ENCODE data around the gene MCOLN2. TPM values are rescaled to one million over a fixed set of nuclear protein-coding genes. Genes with fewer than 3 reads are reported as not detected.

The MCOLN2 gene
- total RNA-seq, 1 experiment from 2014 or later: 22.5 TPM

- no peak for TF ChIP-seq POLR2AphosphoS5 (IDR thresholded peaks at IDR 0.05; ENCODE audit: low read depth, low read length)
- TF ChIP-seq, protein P1, sequence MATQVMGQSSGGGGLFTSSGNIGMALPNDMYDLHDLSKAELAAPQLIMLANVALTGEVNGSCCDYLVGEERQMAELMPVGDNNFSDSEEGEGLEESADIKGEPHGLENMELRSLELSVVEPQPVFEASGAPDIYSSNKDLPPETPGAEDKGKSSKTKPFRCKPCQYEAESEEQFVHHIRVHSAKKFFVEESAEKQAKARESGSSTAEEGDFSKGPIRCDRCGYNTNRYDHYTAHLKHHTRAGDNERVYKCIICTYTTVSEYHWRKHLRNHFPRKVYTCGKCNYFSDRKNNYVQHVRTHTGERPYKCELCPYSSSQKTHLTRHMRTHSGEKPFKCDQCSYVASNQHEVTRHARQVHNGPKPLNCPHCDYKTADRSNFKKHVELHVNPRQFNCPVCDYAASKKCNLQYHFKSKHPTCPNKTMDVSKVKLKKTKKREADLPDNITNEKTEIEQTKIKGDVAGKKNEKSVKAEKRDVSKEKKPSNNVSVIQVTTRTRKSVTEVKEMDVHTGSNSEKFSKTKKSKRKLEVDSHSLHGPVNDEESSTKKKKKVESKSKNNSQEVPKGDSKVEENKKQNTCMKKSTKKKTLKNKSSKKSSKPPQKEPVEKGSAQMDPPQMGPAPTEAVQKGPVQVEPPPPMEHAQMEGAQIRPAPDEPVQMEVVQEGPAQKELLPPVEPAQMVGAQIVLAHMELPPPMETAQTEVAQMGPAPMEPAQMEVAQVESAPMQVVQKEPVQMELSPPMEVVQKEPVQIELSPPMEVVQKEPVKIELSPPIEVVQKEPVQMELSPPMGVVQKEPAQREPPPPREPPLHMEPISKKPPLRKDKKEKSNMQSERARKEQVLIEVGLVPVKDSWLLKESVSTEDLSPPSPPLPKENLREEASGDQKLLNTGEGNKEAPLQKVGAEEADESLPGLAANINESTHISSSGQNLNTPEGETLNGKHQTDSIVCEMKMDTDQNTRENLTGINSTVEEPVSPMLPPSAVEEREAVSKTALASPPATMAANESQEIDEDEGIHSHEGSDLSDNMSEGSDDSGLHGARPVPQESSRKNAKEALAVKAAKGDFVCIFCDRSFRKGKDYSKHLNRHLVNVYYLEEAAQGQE (IDR thresholded peaks at IDR 0.05; ENCODE audit: insufficient read depth in 1 of 2, low read depth in 2 of 2, low read length in 1 of 2): no peak
- no peak for TF ChIP-seq SIN3A (IDR thresholded peaks at IDR 0.05; ENCODE audit: borderline replicate concordance, insufficient read depth, low read depth, low read length)
- no peak for TF ChIP-seq TCF7L2 (IDR thresholded peaks at IDR 0.05; ENCODE audit: low read depth, low read length)
- no peak for TF ChIP-seq CTCF (IDR thresholded peaks at IDR 0.05)
- no peak overlapping the region for H3K4me3 ChIP-seq (ENCODE audit: low read depth in 2 of 2, low read length in 2 of 2)
- no peaks in the 10 kb centered on the region for H3K36me3 ChIP-seq (ENCODE audit: control insufficient read depth, insufficient read depth, low read length)
- no peak overlapping the region for H3K27ac ChIP-seq (ENCODE audit: low read length)
- no peaks in the 10 kb centered on the region for H3K9me3 ChIP-seq (ENCODE audit: control insufficient read depth, insufficient read depth, low read depth, low read length)
- in situ Hi-C loops (cut with HindIII; ENCODE audit: low pct_unique_long_range_greater_than_20kb, low sequenced_read_pairs) (no loop called here), intact Hi-C loops (cut with micrococcal nuclease; ENCODE audit: unreplicated experiment) (no loop called here)
- H3K27me3 ChIP-seq (ENCODE audit: control insufficient read depth, insufficient read depth, low read length): no peaks in the 10 kb centered on the region
- no peak for ATAC-seq
- POLR2A ChIA-PET: interaction anchor here (0.8 kb wide), 1 partner anchor 44 kb away, joined by 8 read pairs; no protein-coding TSS in a partner anchor
- CTCF ChIA-PET: interaction anchor here (0.9 to 1.4 kb wide), 2 partner anchors 13 to 422 kb away, joined by 3 to 6 read pairs; no protein-coding TSS in a partner anchor
- no peak for DNase-seq (ENCODE audit: low read depth, low spot score)
- BruUV-seq (replicated peaks): no TSS peak
- H3K4me1 ChIP-seq (ENCODE audit: control insufficient read depth, insufficient read depth, low read length): no peaks in the 10 kb centered on the region
Observed at GRCh38 chr1:84923317-84923716, 73.6 kb downstream of the MCOLN2 start.

- Histone ChIP-seq H3K36me3 (ENCODE audit: control insufficient read depth, insufficient read depth, low read length) (no peaks in the 10 kb centered on the region), H3K4me1 (ENCODE audit: control insufficient read depth, insufficient read depth, low read length) (no peaks in the 10 kb centered on the region), H3K27me3 (ENCODE audit: control insufficient read depth, insufficient read depth, low read length) (no peaks in the 10 kb centered on the region; the same call in 1 of the 2 replicates), H3K9me3 (ENCODE audit: control insufficient read depth, insufficient read depth, low read depth, low read length) (no peaks in the 10 kb centered on the region), H3K27ac (ENCODE audit: low read length) (no peak overlapping the region), H3K4me3 (ENCODE audit: low read depth in 2 of 2, low read length in 2 of 2) (no peak overlapping the region)
- ChIA-PET POLR2A (no interaction called here), CTCF (no interaction called here)
- BruUV-seq (replicated peaks): no TSS peak
- ATAC-seq (no peak), DNase-seq (ENCODE audit: low read depth, low spot score) (no peak)
- intact Hi-C loops (cut with micrococcal nuclease; ENCODE audit: unreplicated experiment): no loop called here
- in situ Hi-C loops (cut with HindIII; ENCODE audit: low pct_unique_long_range_greater_than_20kb, low sequenced_read_pairs): no loop called here
- TF ChIP-seq CTCF (IDR thresholded peaks at IDR 0.05) (no peak), POLR2AphosphoS5 (IDR thresholded peaks at IDR 0.05; ENCODE audit: low read depth, low read length) (no peak), SIN3A (IDR thresholded peaks at IDR 0.05; ENCODE audit: borderline replicate concordance, insufficient read depth, low read depth, low read length) (no peak), TCF7L2 (IDR thresholded peaks at IDR 0.05; ENCODE audit: low read depth, low read length) (no peak)
- TF ChIP-seq, protein P1 (IDR thresholded peaks at IDR 0.05; ENCODE audit: insufficient read depth in 1 of 2, low read depth in 2 of 2, low read length in 1 of 2): no peak
Observed at GRCh38 chr1:84920159-84920558, 76.8 kb downstream of the MCOLN2 start.
